IMR-90 (cell line): ENCODE results near the gene MPST. TPM values are rescaled to one million over a fixed set of nuclear protein-coding genes. Genes with fewer than 3 reads are reported as not detected.

Experiments used
- ATAC-seq: fragments of 200-7000 bp; cut with Tn5 transposase; 2 replicates; pipeline ENCODE4 v1.9.1; 2020; ENCODE audit warnings: low read depth, mild to moderate bottlenecking, moderate library complexity
- BruUV-seq: library from RNA; stranded (reverse); fragments of 400-500 nt; replicated peaks from 2 replicates; lab custom pipeline; 2021; lab: Mats Ljungman, UMichigan
- CTCF ChIA-PET: fragments of 300-600 bp; formaldehyde crosslinking; extraction: SDS; loops from one replicate; lab custom pipeline; 2021; ENCODE audit warnings: antibody characterized with exemption; lab: Yijun Ruan, JAX
- POLR2A ChIA-PET: fragments of 300-600 bp; sonication (Branson Sonifier 250); formaldehyde crosslinking; loops from one replicate; lab custom pipeline; 2022; ENCODE audit warnings: antibody characterized with exemption; ENCODE audit not compliant: unreplicated experiment; lab: Charles Lee
- DNase-seq: peaks from one replicate; pipeline ENCODE4 v3.0.0; 2013
- H2AFZ ChIP-seq: replicated peaks from 2 replicates; pipeline ENCODE3; 2013; ENCODE audit warnings: low read length, mild to moderate bottlenecking; ENCODE audit not compliant: poor library complexity
- H2AK5ac ChIP-seq: 2 replicates; pipeline ENCODE4 v1.6.1; 2013; ENCODE audit warnings: low read depth, low read length, inconsistent platforms
- H2AK9ac ChIP-seq: replicated peaks from 2 replicates; pipeline ENCODE3; 2013; ENCODE audit warnings: mild to moderate bottlenecking, low read depth, low read length, moderate library complexity; ENCODE audit not compliant: poor library complexity
- H2BK120ac ChIP-seq: 2 replicates; pipeline ENCODE4 v1.6.1; 2013; ENCODE audit warnings: low read depth, low read length, inconsistent platforms
- H2BK15ac ChIP-seq: 3 replicates; pipeline ENCODE4 v1.6.1; 2013; ENCODE audit warnings: low read depth, low read length, inconsistent platforms
- H2BK20ac ChIP-seq: 2 replicates; pipeline ENCODE4 v1.6.1; 2013; ENCODE audit warnings: low read depth, mild to moderate bottlenecking, inconsistent platforms, low read length, moderate library complexity
- H2BK5ac ChIP-seq: 2 replicates; pipeline ENCODE4 v1.6.1; 2013; ENCODE audit warnings: mild to moderate bottlenecking, low read depth, low read length, inconsistent platforms; ENCODE audit not compliant: poor library complexity, severe bottlenecking
- H3K14ac ChIP-seq: replicated peaks from 2 replicates; pipeline ENCODE4 v1.6.1; 2013; ENCODE audit warnings: low read depth, low read length, inconsistent platforms
- H3K18ac ChIP-seq: 2 replicates; pipeline ENCODE4 v1.6.1; 2013; ENCODE audit warnings: low read depth, low read length, control low read depth
- H3K23ac ChIP-seq: 2 replicates; pipeline ENCODE4 v1.6.1; 2013; ENCODE audit warnings: low read depth, low read length, inconsistent platforms
- H3K27ac ChIP-seq: 2 replicates; pipeline ENCODE4 v1.5.1; 2013; ENCODE audit warnings: mild to moderate bottlenecking, control low read depth, low read length; ENCODE audit not compliant: insufficient read depth
- H3K27me3 ChIP-seq: 2 replicates; pipeline ENCODE4 v1.6.1; 2013; ENCODE audit warnings: low read length; ENCODE audit not compliant: control insufficient read depth, insufficient read depth
- H3K36me3 ChIP-seq: 2 replicates; pipeline ENCODE4 v1.6.1; 2013; ENCODE audit warnings: low read length, mixed read lengths; ENCODE audit not compliant: control insufficient read depth, insufficient read depth
- H3K4ac ChIP-seq: 2 replicates; pipeline ENCODE4 v1.6.1; 2013; ENCODE audit warnings: low read depth, low read length, inconsistent platforms
- H3K4me1 ChIP-seq: 2 replicates; pipeline ENCODE4 v1.6.1; 2013; ENCODE audit warnings: low read length, mixed read lengths; ENCODE audit not compliant: control insufficient read depth, insufficient read depth
- H3K4me2 ChIP-seq: 2 replicates; pipeline ENCODE4 v1.6.1; 2013; ENCODE audit warnings: low read depth, mild to moderate bottlenecking, control low read depth, low read length, moderate library complexity
- H3K4me3 ChIP-seq: 2 replicates; pipeline ENCODE4 v1.5.1; 2013; ENCODE audit warnings: low read depth, mild to moderate bottlenecking, control low read depth, low read length, moderate library complexity; ENCODE audit not compliant: insufficient read depth
- H3K56ac ChIP-seq: 2 replicates; pipeline ENCODE4 v1.6.1; 2013; ENCODE audit warnings: low read length, inconsistent platforms; ENCODE audit not compliant: insufficient read depth; ENCODE audit errors: extremely low read depth
- H3K79me1 ChIP-seq, 2 experiments: 2 replicates each; pipeline ENCODE4 v1.6.1; 2013; ENCODE audit warnings: low read length in 2 of 2, inconsistent platforms in 1 of 2, low read depth in 1 of 2
- H3K9ac ChIP-seq: 2 replicates; pipeline ENCODE4 v1.6.1; 2013; ENCODE audit warnings: low read depth, low read length, control low read depth
- H3K9me1 ChIP-seq: 2 replicates; pipeline ENCODE4 v1.6.1; 2013; ENCODE audit warnings: low read length, inconsistent platforms; ENCODE audit not compliant: insufficient read depth
- H3K9me3 ChIP-seq: 2 replicates; pipeline ENCODE4 v1.6.1; 2013; ENCODE audit warnings: low read length; ENCODE audit not compliant: control insufficient read depth, insufficient read depth
- H4K20me1 ChIP-seq: 2 replicates; pipeline ENCODE4 v1.6.1; 2013; ENCODE audit warnings: low read length, inconsistent platforms; ENCODE audit not compliant: insufficient read depth
- H4K5ac ChIP-seq: 2 replicates; pipeline ENCODE4 v1.6.1; 2013; ENCODE audit warnings: mild to moderate bottlenecking, low read depth, low read length, control low read depth
- H4K8ac ChIP-seq, 2 experiments: 2 replicates each; pipeline ENCODE4 v1.6.1; 2013; ENCODE audit warnings: low read depth in 2 of 2, low read length in 2 of 2, control low read depth in 1 of 2, inconsistent platforms in 1 of 2
- H4K91ac ChIP-seq: 2 replicates; pipeline ENCODE4 v1.6.1; 2013; ENCODE audit warnings: low read depth, low read length, inconsistent platforms; ENCODE audit not compliant: insufficient read depth
- BHLHE40 ChIP-seq: fragments of 150-350 bp; IDR thresholded peaks from 2 replicates; pipeline ENCODE4 v1.6.1; 2016; ENCODE audit warnings: mild to moderate bottlenecking, low read depth, low read length
- CEBPB ChIP-seq: IDR thresholded peaks from 2 replicates; pipeline ENCODE4 v1.6.1; 2012; ENCODE audit warnings: low read depth, low read length, improper control_type of control experiment
- CHD1 ChIP-seq: IDR thresholded peaks from 2 replicates; pipeline ENCODE4 v1.6.1; 2012; ENCODE audit warnings: low read depth, low read length, improper control_type of control experiment
- FOS ChIP-seq: fragments of 150-350 bp; IDR thresholded peaks from 2 replicates; pipeline ENCODE4 v1.6.1; 2016; ENCODE audit warnings: low read depth, low read length
- MAFK ChIP-seq: IDR thresholded peaks from 2 replicates; pipeline ENCODE4 v1.6.1; 2012; ENCODE audit warnings: low read depth, low read length, improper control_type of control experiment
- MAZ ChIP-seq: IDR thresholded peaks from 2 replicates; pipeline ENCODE4 v1.6.1; 2012; ENCODE audit warnings: low read depth, mild to moderate bottlenecking, low read length, improper control_type of control experiment, moderate library complexity, borderline replicate concordance
- MXI1 ChIP-seq: IDR thresholded peaks from 2 replicates; pipeline ENCODE4 v1.6.1; 2012; ENCODE audit warnings: low read depth, mild to moderate bottlenecking, low read length, moderate library complexity, borderline replicate concordance
- NFE2L2 ChIP-seq: fragments of 150-350 bp; IDR thresholded peaks from 2 replicates; pipeline ENCODE4 v1.6.1; 2016; ENCODE audit warnings: low read depth, mild to moderate bottlenecking, low read length
- POLR2A ChIP-seq: IDR thresholded peaks from 2 replicates; pipeline ENCODE4 v1.6.1; 2012; ENCODE audit warnings: mild to moderate bottlenecking, low read depth, low read length
- RCOR1 ChIP-seq: IDR thresholded peaks from 2 replicates; pipeline ENCODE4 v1.6.1; 2012; ENCODE audit warnings: mild to moderate bottlenecking, low read length, improper control_type of control experiment; ENCODE audit not compliant: insufficient replicate concordance
- RFX5 ChIP-seq: IDR thresholded peaks from 2 replicates; pipeline ENCODE4 v1.8.0; 2012; ENCODE audit warnings: low read depth, mild to moderate bottlenecking, low read length, moderate library complexity
- WGBS, 2 experiments: methylation state at CpG; one replicate each; pipeline versions ENCODE4 v1.1.5 to v1.1.7; 2013; ENCODE audit warnings: missing lambda C conversion rate in 2 of 2; ENCODE audit not compliant: insufficient read length in 1 of 2; ENCODE audit errors: extremely low coverage in 2 of 2; 5-methylcytosine and 5-hydroxymethylcytosine counted together
- dilution Hi-C: fragments of 300-500 bp; cut with HindIII; formaldehyde crosslinking; loops from one replicate; pipeline ENCODE4 v1.14.3; 2018; ENCODE audit warnings: low sequenced_read_pairs; ENCODE audit not compliant: unreplicated experiment
- in situ Hi-C: fragments of 300-500 bp; cut with MboI; formaldehyde crosslinking; loops from 3 replicates; pipeline ENCODE4 v1.14.3; 2019; ENCODE audit warnings: low sequenced_read_pairs, inconsistent platforms, mixed read lengths
- intact Hi-C: fragments of 100-400 bp; cut with micrococcal nuclease; formaldehyde crosslinking; loops from 2 replicates; pipeline ENCODE4 v1.10.0; 2022
- polyA plus RNA-seq, 3 experiments: library from polyadenylated mRNA; depleted of rRNA; stranded (reverse); fragments of >200 nt; gene quantifications; 2 replicates each; pipeline ENCODE4 v1.2.3, GENCODE V29; 2012; ENCODE audit warnings: low replicate concordance in 1 of 3
- total RNA-seq: library from RNA; depleted of rRNA; stranded (reverse); fragments of >200 nt; gene quantifications from 2 replicates; pipeline ENCODE4 v1.2.3, GENCODE V29; 2012
- TF ChIP-seq, protein P1 (sequence below): fragments of 150-350 bp; IDR thresholded peaks from 2 replicates; pipeline ENCODE4 v1.6.1; 2016; ENCODE audit warnings: low read depth, mild to moderate bottlenecking, low read length, moderate library complexity, borderline replicate concordance
- TF ChIP-seq, protein P2 (sequence below): conservative IDR thresholded peaks from 2 replicates; pipeline ENCODE4 v1.5.1; 2012; ENCODE audit warnings: mild to moderate bottlenecking, low read depth, low read length, improper control_type of control experiment
- TF ChIP-seq, protein P3 (sequence below): fragments of 150-350 bp; IDR thresholded peaks from 2 replicates; pipeline ENCODE4 v1.6.1; 2017; ENCODE audit warnings: mild to moderate bottlenecking, antibody characterized with exemption, low read length, low read depth

MPST gene
- total and polyA plus RNA-seq, 2 of the 4 experiments (the other 2 are of a cell fraction): 19.2 to 43.0 TPM

DNA sequence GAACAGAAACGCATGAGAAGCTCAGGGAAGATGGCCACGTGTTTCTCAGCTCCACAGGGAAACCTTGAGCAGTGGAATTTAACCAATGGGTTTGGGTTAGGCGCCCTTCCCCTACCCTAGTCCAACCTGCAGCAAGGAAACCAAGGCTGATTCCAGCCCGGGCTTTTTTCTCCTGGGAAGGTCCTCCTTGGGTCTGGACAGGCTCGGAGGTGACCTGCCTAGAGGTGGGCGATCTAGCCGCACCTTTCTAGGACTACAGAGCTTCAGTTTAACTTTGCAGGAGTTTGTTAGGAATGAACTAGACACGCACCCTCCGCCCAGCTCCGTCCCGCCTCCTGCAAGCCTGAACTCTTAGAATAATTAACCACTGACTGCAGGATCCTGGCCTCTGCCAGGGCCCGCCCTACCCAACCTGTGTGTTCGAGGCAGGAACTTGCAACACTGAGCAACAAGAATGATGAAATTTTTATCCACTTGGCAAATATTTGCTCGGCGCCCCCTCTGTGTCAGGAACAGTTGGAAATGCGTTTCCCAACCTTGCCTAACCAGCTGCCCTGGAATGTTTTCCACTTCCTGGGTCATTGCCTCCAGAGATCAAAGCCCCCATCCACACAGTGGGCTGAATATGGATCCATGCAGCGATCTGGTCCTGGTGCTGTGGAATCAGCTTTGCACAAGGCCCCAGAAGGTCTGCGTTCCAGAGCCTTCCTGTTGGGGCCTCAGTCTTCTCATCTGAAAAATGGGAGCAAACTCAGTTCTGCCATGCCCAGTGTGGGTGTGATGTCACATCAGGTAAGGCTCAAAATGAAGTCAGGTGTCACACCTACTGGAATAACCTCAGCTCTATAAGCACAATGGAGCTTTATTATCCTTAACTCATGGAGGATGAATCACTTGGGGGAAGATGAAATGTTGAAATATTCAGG, 13.3 kb downstream of the MPST start:
- H3K56ac ChIP-seq: no peak overlapping the region
- no peak overlapping the region for H4K8ac ChIP-seq
- no peak overlapping the region for H3K9ac ChIP-seq
- no CpG with 5 or more reads among the region's 18 CpGs for WGBS, 2 experiments
- dilution Hi-C loops (no loop called here), intact Hi-C loops (no loop called here), in situ Hi-C loops (no loop called here)
- ChIA-PET CTCF (interaction anchor here (1.0 kb wide), 1 partner anchor 14 kb away, joined by 5 read pairs; no protein-coding TSS in a partner anchor), POLR2A (interaction anchor here (1.2 kb wide), 1 partner anchor 12 kb away, joined by 4 read pairs; no protein-coding TSS in a partner anchor)
- H3K18ac ChIP-seq: no peak overlapping the region
- no peaks in the 10 kb centered on the region for H3K9me1 ChIP-seq
- 0 out of 2 replicates have a peak overlapping the region, but pooled peaks have one; percentile 0 for H4K91ac ChIP-seq
- no peak overlapping the region for H3K4ac ChIP-seq
- peak; percentile 32; the same call in 1 of the 2 replicates for ATAC-seq
- H2BK20ac ChIP-seq: no peak overlapping the region
- no peak overlapping the region for H3K4me3 ChIP-seq
- no peak overlapping the region for H3K14ac ChIP-seq
- peaks cover 14% of the 10 kb centered on the region for H3K27me3 ChIP-seq
- H2AK5ac ChIP-seq: no peak overlapping the region
- no peak overlapping the region for H3K27ac ChIP-seq
- no peaks in the 10 kb centered on the region for H3K9me3 ChIP-seq
- H4K20me1 ChIP-seq: no peaks in the 10 kb centered on the region
- peaks cover 15% of the 10 kb centered on the region for H3K36me3 ChIP-seq
- no peaks in the 10 kb centered on the region for H3K79me1 ChIP-seq
- BruUV-seq: no TSS peak
- H3K23ac ChIP-seq: no peak overlapping the region
- H2BK120ac ChIP-seq: no peak overlapping the region
- DNase-seq: peak; percentile 37
- no peak overlapping the region for H2BK15ac ChIP-seq
- H3K4me1 ChIP-seq: no peaks in the 10 kb centered on the region; the same call in 1 of the 2 replicates
- no peak overlapping the region for H2AFZ ChIP-seq
- no peak overlapping the region for H2AK9ac ChIP-seq
- no peak overlapping the region for H4K5ac ChIP-seq
- H3K4me2 ChIP-seq: no peak overlapping the region
- H2BK5ac ChIP-seq: no peak overlapping the region
- no peak for TF ChIP-seq MAZ
- no peak for TF ChIP-seq RFX5
- TF ChIP-seq NFE2L2: no peak
- no peak for TF ChIP-seq RCOR1
- TF ChIP-seq, protein P1, sequence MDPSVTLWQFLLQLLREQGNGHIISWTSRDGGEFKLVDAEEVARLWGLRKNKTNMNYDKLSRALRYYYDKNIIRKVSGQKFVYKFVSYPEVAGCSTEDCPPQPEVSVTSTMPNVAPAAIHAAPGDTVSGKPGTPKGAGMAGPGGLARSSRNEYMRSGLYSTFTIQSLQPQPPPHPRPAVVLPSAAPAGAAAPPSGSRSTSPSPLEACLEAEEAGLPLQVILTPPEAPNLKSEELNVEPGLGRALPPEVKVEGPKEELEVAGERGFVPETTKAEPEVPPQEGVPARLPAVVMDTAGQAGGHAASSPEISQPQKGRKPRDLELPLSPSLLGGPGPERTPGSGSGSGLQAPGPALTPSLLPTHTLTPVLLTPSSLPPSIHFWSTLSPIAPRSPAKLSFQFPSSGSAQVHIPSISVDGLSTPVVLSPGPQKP: no peak
- TF ChIP-seq, protein P2, sequence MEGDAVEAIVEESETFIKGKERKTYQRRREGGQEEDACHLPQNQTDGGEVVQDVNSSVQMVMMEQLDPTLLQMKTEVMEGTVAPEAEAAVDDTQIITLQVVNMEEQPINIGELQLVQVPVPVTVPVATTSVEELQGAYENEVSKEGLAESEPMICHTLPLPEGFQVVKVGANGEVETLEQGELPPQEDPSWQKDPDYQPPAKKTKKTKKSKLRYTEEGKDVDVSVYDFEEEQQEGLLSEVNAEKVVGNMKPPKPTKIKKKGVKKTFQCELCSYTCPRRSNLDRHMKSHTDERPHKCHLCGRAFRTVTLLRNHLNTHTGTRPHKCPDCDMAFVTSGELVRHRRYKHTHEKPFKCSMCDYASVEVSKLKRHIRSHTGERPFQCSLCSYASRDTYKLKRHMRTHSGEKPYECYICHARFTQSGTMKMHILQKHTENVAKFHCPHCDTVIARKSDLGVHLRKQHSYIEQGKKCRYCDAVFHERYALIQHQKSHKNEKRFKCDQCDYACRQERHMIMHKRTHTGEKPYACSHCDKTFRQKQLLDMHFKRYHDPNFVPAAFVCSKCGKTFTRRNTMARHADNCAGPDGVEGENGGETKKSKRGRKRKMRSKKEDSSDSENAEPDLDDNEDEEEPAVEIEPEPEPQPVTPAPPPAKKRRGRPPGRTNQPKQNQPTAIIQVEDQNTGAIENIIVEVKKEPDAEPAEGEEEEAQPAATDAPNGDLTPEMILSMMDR: no peak
- no peak for TF ChIP-seq MXI1
- TF ChIP-seq CHD1: no peak
- TF ChIP-seq MAFK: no peak
- no peak; the same call in 1 of the 2 replicates for TF ChIP-seq CEBPB
- TF ChIP-seq BHLHE40: no peak
- TF ChIP-seq, protein P3, sequence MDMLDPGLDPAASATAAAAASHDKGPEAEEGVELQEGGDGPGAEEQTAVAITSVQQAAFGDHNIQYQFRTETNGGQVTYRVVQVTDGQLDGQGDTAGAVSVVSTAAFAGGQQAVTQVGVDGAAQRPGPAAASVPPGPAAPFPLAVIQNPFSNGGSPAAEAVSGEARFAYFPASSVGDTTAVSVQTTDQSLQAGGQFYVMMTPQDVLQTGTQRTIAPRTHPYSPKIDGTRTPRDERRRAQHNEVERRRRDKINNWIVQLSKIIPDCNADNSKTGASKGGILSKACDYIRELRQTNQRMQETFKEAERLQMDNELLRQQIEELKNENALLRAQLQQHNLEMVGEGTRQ: no peak
- TF ChIP-seq POLR2A: no peak
- TF ChIP-seq FOS: no peak
